HG03354 (cell line): Measurements from ENCODE around the gene APOBR.
"Not testable (repeated sequence)": the region's sequence is repeated elsewhere in the genome, so short reads cannot be mapped to it uniquely, and the experiment has no call there.

Experiments
- ATAC-seq: cut with Tn5 transposase; IDR thresholded peaks from one replicate; pipeline ENCODE4 v1.9.1; 2021; ENCODE audit warnings: mild to moderate bottlenecking; ENCODE audit not compliant: unreplicated experiment, poor library complexity, severe bottlenecking

Gene APOBR

GRCh38 chr16:28497861-28498599, 3.6 kb downstream of the APOBR start:
- no peak for ATAC-seq

- no peak for ATAC-seq
These were observed 4.4 kb downstream of the APOBR start for GRCh38 chr16:28498666-28499381.

- no peak for ATAC-seq
These were observed 5.4 kb downstream of the APOBR start for GRCh38 chr16:28499854-28500253.

- not testable (repeated sequence) for ATAC-seq
These were observed 6.2 kb downstream of the APOBR start for GRCh38 chr16:28500476-28501180.

- no peak for ATAC-seq
These were observed 7.1 kb downstream of the APOBR start for GRCh38 chr16:28501258-28502232.

GRCh38 chr16:28502290-28502689, 7.8 kb downstream of the APOBR start:
- ATAC-seq = no peak

- no peak for ATAC-seq
These were observed 9.2 kb downstream of the APOBR start for GRCh38 chr16:28503470-28504259.

GRCh38 chr16:28504707-28505404, 10.4 kb downstream of the APOBR start:
- no peak for ATAC-seq

- ATAC-seq = no peak
These were observed 11.2 kb downstream of the APOBR start for GRCh38 chr16:28505489-28506137.

GRCh38 chr16:28511031-28511430, 16.6 kb downstream of the APOBR start:
- no peak for ATAC-seq

- no peak for ATAC-seq
These were observed 17.7 kb downstream of the APOBR start for GRCh38 chr16:28511801-28512789.

GRCh38 chr16:28513484-28514181, 19.2 kb downstream of the APOBR start:
- no peak for ATAC-seq

GRCh38 chr16:28514246-28514645, 19.8 kb downstream of the APOBR start:
- ATAC-seq = no peak

GRCh38 chr16:28520672-28521071, 26.2 kb downstream of the APOBR start:
- no peak for ATAC-seq

- ATAC-seq = no peak
These were observed 27.0 kb downstream of the APOBR start for GRCh38 chr16:28521436-28521835.

- no peak for ATAC-seq
These were observed 28.3 kb downstream of the APOBR start for GRCh38 chr16:28522792-28523191.
